GM19043 (cell line): ENCODE measurements around the gene ELFN1.

Source experiments
- ATAC-seq: cut with Tn5 transposase; IDR thresholded peaks from one replicate; pipeline ENCODE4 v1.9.1; 2021; ENCODE audit warnings: low read depth; ENCODE audit not compliant: unreplicated experiment

ELFN1 gene

GRCh38 chr7:1662101-1662500, 8.0 kb upstream of the ELFN1 start:
- no peak for ATAC-seq

GRCh38 chr7:1662767-1663166, 7.3 kb upstream of the ELFN1 start:
- ATAC-seq = no peak

GRCh38 chr7:1663223-1663622, 6.9 kb upstream of the ELFN1 start:
- no peak for ATAC-seq

- ATAC-seq = no peak
These were observed 6.0 kb upstream of the ELFN1 start for GRCh38 chr7:1663857-1664651.

GRCh38 chr7:1664711-1665548, 5.1 kb upstream of the ELFN1 start:
- ATAC-seq = no peak

- no peak for ATAC-seq
These were observed 4.3 kb upstream of the ELFN1 start for GRCh38 chr7:1665549-1666316.

- no peak for ATAC-seq
These were observed 3.7 kb upstream of the ELFN1 start for GRCh38 chr7:1666317-1666822.

GRCh38 chr7:1666823-1667565, 3.1 kb upstream of the ELFN1 start:
- no peak for ATAC-seq

- ATAC-seq = no peak
These were observed 2.3 kb upstream of the ELFN1 start for GRCh38 chr7:1667566-1668395.

GRCh38 chr7:1668396-1669063, 1.5 kb upstream of the ELFN1 start:
- no peak for ATAC-seq

GRCh38 chr7:1669064-1669951, 769 bp upstream of the ELFN1 start:
- ATAC-seq = no peak

- no peak for ATAC-seq
These were observed 967 bp downstream of the ELFN1 start for GRCh38 chr7:1670894-1671593.

- ATAC-seq = no peak
These were observed 1.7 kb downstream of the ELFN1 start for GRCh38 chr7:1671594-1672451.

- ATAC-seq = no peak
These were observed 2.9 kb downstream of the ELFN1 start for GRCh38 chr7:1672851-1673486.

GRCh38 chr7:1673581-1674118, 3.6 kb downstream of the ELFN1 start:
- no peak for ATAC-seq
